ENCODE data around the gene CNTROB.
A peak's percentile ranks its signal among the peaks of the same experiment; 100 is the strongest.

CNTROB gene

GRCh38 chr17:7987112-7987893 is 55.3 kb downstream of the CNTROB start:
- H3K36me3 ChIP-seq (ENCODE audit: control insufficient read depth, insufficient read depth, low read length), result no peaks in the 10 kb centered on the region
- H3K27me3 ChIP-seq (ENCODE audit: control insufficient read depth, insufficient read depth, low read length), result no peaks in the 10 kb centered on the region
- no peak for DNase-seq (ENCODE audit: low read depth, low spot score)
- H3K4me3 ChIP-seq (ENCODE audit: low read length), result no peak overlapping the region
- no CpG with 5 or more reads among the region's 12 CpGs for WGBS (ENCODE audit: insufficient coverage, insufficient read length)
- no peak overlapping the region for H3K27ac ChIP-seq (ENCODE audit: low read length)
- no peaks in the 10 kb centered on the region for H3K9me3 ChIP-seq (ENCODE audit: control insufficient read depth, insufficient read depth, low read length)
- no peaks in the 10 kb centered on the region for H3K4me1 ChIP-seq (ENCODE audit: control insufficient read depth, insufficient read depth, low read length)

GRCh38 chr17:7988750-7989178 is 56.8 kb downstream of the CNTROB start:
- H3K4me1 ChIP-seq (ENCODE audit: control insufficient read depth, insufficient read depth, low read length), result no peaks in the 10 kb centered on the region
- WGBS (ENCODE audit: insufficient coverage, insufficient read length), result no CpG with 5 or more reads among the region's 5 CpGs
- no peaks in the 10 kb centered on the region for H3K27me3 ChIP-seq (ENCODE audit: control insufficient read depth, insufficient read depth, low read length)
- no peak for DNase-seq (ENCODE audit: low read depth, low spot score)
- H3K36me3 ChIP-seq (ENCODE audit: control insufficient read depth, insufficient read depth, low read length), result no peaks in the 10 kb centered on the region
- H3K9me3 ChIP-seq (ENCODE audit: control insufficient read depth, insufficient read depth, low read length), result no peaks in the 10 kb centered on the region
- H3K27ac ChIP-seq (ENCODE audit: low read length), result no peak overlapping the region
- H3K4me3 ChIP-seq (ENCODE audit: low read length), result no peak overlapping the region

- Histone ChIP-seq H3K36me3 (ENCODE audit: control insufficient read depth, insufficient read depth, low read length) (no peaks in the 10 kb centered on the region), H3K27me3 (ENCODE audit: control insufficient read depth, insufficient read depth, low read length) (no peaks in the 10 kb centered on the region), H3K4me3 (ENCODE audit: low read length) (peak overlapping the region; percentile 48; the same call in 1 of the 2 replicates), H3K4me1 (ENCODE audit: control insufficient read depth, insufficient read depth, low read length) (no peaks in the 10 kb centered on the region), H3K9me3 (ENCODE audit: control insufficient read depth, insufficient read depth, low read length) (no peaks in the 10 kb centered on the region), H3K27ac (ENCODE audit: low read length) (no peak overlapping the region)
- no CpG with 5 or more reads among the region's 59 CpGs for WGBS (ENCODE audit: insufficient coverage, insufficient read length)
- peak; percentile 79 for DNase-seq (ENCODE audit: low read depth, low spot score)
These were observed 58.0 kb downstream of the CNTROB start for GRCh38 chr17:7989781-7990655.

- H3K36me3 ChIP-seq (ENCODE audit: control insufficient read depth, insufficient read depth, low read length), result no peaks in the 10 kb centered on the region
- no peaks in the 10 kb centered on the region for H3K4me1 ChIP-seq (ENCODE audit: control insufficient read depth, insufficient read depth, low read length)
- H3K4me3 ChIP-seq (ENCODE audit: low read length), result no peak overlapping the region
- DNase-seq (ENCODE audit: low read depth, low spot score), result no peak
- no peak overlapping the region for H3K27ac ChIP-seq (ENCODE audit: low read length)
- no peaks in the 10 kb centered on the region for H3K27me3 ChIP-seq (ENCODE audit: control insufficient read depth, insufficient read depth, low read length)
- no peaks in the 10 kb centered on the region for H3K9me3 ChIP-seq (ENCODE audit: control insufficient read depth, insufficient read depth, low read length)
- WGBS (ENCODE audit: insufficient coverage, insufficient read length), result no CpG with 5 or more reads among the region's 2 CpGs
These were observed 60.5 kb downstream of the CNTROB start for GRCh38 chr17:7992516-7992915.

GRCh38 chr17:7992924-7993323 is 60.9 kb downstream of the CNTROB start:
- no peak overlapping the region for H3K27ac ChIP-seq (ENCODE audit: low read length)
- no peaks in the 10 kb centered on the region for H3K27me3 ChIP-seq (ENCODE audit: control insufficient read depth, insufficient read depth, low read length)
- no peak overlapping the region for H3K4me3 ChIP-seq (ENCODE audit: low read length)
- no peaks in the 10 kb centered on the region for H3K9me3 ChIP-seq (ENCODE audit: control insufficient read depth, insufficient read depth, low read length)
- no peak for DNase-seq (ENCODE audit: low read depth, low spot score)
- no CpG with 5 or more reads among the region's 3 CpGs for WGBS (ENCODE audit: insufficient coverage, insufficient read length)
- H3K36me3 ChIP-seq (ENCODE audit: control insufficient read depth, insufficient read depth, low read length), result no peaks in the 10 kb centered on the region
- H3K4me1 ChIP-seq (ENCODE audit: control insufficient read depth, insufficient read depth, low read length), result no peaks in the 10 kb centered on the region

- H3K4me3 ChIP-seq (ENCODE audit: low read length), result no peak overlapping the region
- no peaks in the 10 kb centered on the region for H3K36me3 ChIP-seq (ENCODE audit: control insufficient read depth, insufficient read depth, low read length)
- H3K27ac ChIP-seq (ENCODE audit: low read length), result no peak overlapping the region
- WGBS (ENCODE audit: insufficient coverage, insufficient read length), result no CpG with 5 or more reads among the region's 27 CpGs
- no peaks in the 10 kb centered on the region for H3K27me3 ChIP-seq (ENCODE audit: control insufficient read depth, insufficient read depth, low read length)
- H3K4me1 ChIP-seq (ENCODE audit: control insufficient read depth, insufficient read depth, low read length), result no peaks in the 10 kb centered on the region
- DNase-seq (ENCODE audit: low read depth, low spot score), result no peak
- no peaks in the 10 kb centered on the region for H3K9me3 ChIP-seq (ENCODE audit: control insufficient read depth, insufficient read depth, low read length)
These were observed 62.1 kb downstream of the CNTROB start for GRCh38 chr17:7993972-7994589.

- Histone ChIP-seq H3K4me3 (ENCODE audit: low read length) (no peak overlapping the region), H3K36me3 (ENCODE audit: control insufficient read depth, insufficient read depth, low read length) (no peaks in the 10 kb centered on the region), H3K27me3 (ENCODE audit: control insufficient read depth, insufficient read depth, low read length) (no peaks in the 10 kb centered on the region), H3K9me3 (ENCODE audit: control insufficient read depth, insufficient read depth, low read length) (no peaks in the 10 kb centered on the region), H3K4me1 (ENCODE audit: control insufficient read depth, insufficient read depth, low read length) (no peaks in the 10 kb centered on the region), H3K27ac (ENCODE audit: low read length) (no peak overlapping the region)
- DNase-seq (ENCODE audit: low read depth, low spot score), result no peak
- no CpG with 5 or more reads among the region's 2 CpGs for WGBS (ENCODE audit: insufficient coverage, insufficient read length)
These were observed 63.7 kb downstream of the CNTROB start for GRCh38 chr17:7995724-7996123.

- Histone ChIP-seq H3K4me1 (ENCODE audit: control insufficient read depth, insufficient read depth, low read length) (no peaks in the 10 kb centered on the region), H3K36me3 (ENCODE audit: control insufficient read depth, insufficient read depth, low read length) (no peaks in the 10 kb centered on the region), H3K9me3 (ENCODE audit: control insufficient read depth, insufficient read depth, low read length) (no peaks in the 10 kb centered on the region), H3K4me3 (ENCODE audit: low read length) (no peak overlapping the region), H3K27ac (ENCODE audit: low read length) (no peak overlapping the region), H3K27me3 (ENCODE audit: control insufficient read depth, insufficient read depth, low read length) (peaks cover 4% of the 10 kb centered on the region; the same call in 1 of the 2 replicates)
- no peak for DNase-seq (ENCODE audit: low read depth, low spot score)
- no CpG with 5 or more reads among the region's 5 CpGs for WGBS (ENCODE audit: insufficient coverage, insufficient read length)
These were observed 65.2 kb downstream of the CNTROB start for GRCh38 chr17:7997186-7997585.
